OCI-LY7 (cell line): Measurements from ENCODE around the gene SYK. TPM values are rescaled to one million over a fixed set of nuclear protein-coding genes. Genes with fewer than 3 reads are reported as not detected.

Source experiments
- BruUV-seq: library from RNA; stranded (reverse); fragments of 400-500 nt; replicated peaks from 2 replicates; lab custom pipeline; 2021; lab: Mats Ljungman, UMichigan
- CTCF ChIA-PET: fragments of 300-600 bp; sonication (Branson Sonifier 250); formaldehyde crosslinking; loops from one replicate; lab custom pipeline; 2022; ENCODE audit warnings: antibody characterized with exemption; ENCODE audit not compliant: unreplicated experiment; lab: Charles Lee
- POLR2A ChIA-PET: fragments of 300-600 bp; sonication (Branson Sonifier 250); formaldehyde crosslinking; loops from one replicate; lab custom pipeline; 2022; ENCODE audit warnings: antibody characterized with exemption; lab: Charles Lee
- DNase-seq: peaks from one replicate; pipeline ENCODE4 v3.0.0-alpha.2; 2015; ENCODE audit warnings: low spot score
- H2AFZ ChIP-seq: fragments of 200-600 bp; sonication (generic), shearing (Covaris generic); 2 replicates; pipeline ENCODE4 v1.6.1; 2014; ENCODE audit warnings: mild to moderate bottlenecking, antibody characterized with exemption, low read length, moderate library complexity
- H3K27ac ChIP-seq: fragments of 200-600 bp; sonication (generic); 2 replicates; pipeline ENCODE4 v1.5.1; 2014; ENCODE audit warnings: mixed run types, low read depth, mild to moderate bottlenecking, moderate library complexity, low read length, inconsistent platforms; ENCODE audit not compliant: poor library complexity, severe bottlenecking
- H3K36me3 ChIP-seq: fragments of 200-600 bp; sonication (generic); 2 replicates; pipeline ENCODE4 v1.6.1; 2014; ENCODE audit warnings: mild to moderate bottlenecking, antibody characterized with exemption, low read length, moderate library complexity, mixed read lengths; ENCODE audit not compliant: insufficient read depth
- H3K4me1 ChIP-seq: fragments of 200-600 bp; sonication (generic); 2 replicates; pipeline ENCODE4 v1.5.1; 2014; ENCODE audit warnings: mild to moderate bottlenecking, low read length; ENCODE audit not compliant: insufficient read depth, poor library complexity, severe bottlenecking
- H3K4me2 ChIP-seq: fragments of 200-600 bp; sonication (generic); 2 replicates; pipeline ENCODE4 v1.6.1; 2014; ENCODE audit warnings: mild to moderate bottlenecking, low read length
- H3K4me3 ChIP-seq: fragments of 200-600 bp; sonication (generic); 2 replicates; pipeline ENCODE4 v1.5.1; 2014; ENCODE audit warnings: mild to moderate bottlenecking, low read depth, low read length; ENCODE audit not compliant: poor library complexity, severe bottlenecking
- H3K79me2 ChIP-seq: fragments of 200-600 bp; sonication (generic); 2 replicates; pipeline ENCODE4 v1.6.1; 2016; ENCODE audit warnings: low read depth, mild to moderate bottlenecking, low read length, moderate library complexity, mixed read lengths; ENCODE audit not compliant: insufficient read depth
- H3K9me2 ChIP-seq: fragments of 200-600 bp; sonication (generic); 2 replicates; pipeline ENCODE4 v1.6.1; 2016; ENCODE audit warnings: mild to moderate bottlenecking, low read length, mixed read lengths; ENCODE audit not compliant: insufficient read depth
- H3K9me3 ChIP-seq: fragments of 200-600 bp; sonication (generic); 2 replicates; pipeline ENCODE4 v1.6.1; 2014; ENCODE audit warnings: mild to moderate bottlenecking, mixed run types, low read length, mixed read lengths
- H4K20me1 ChIP-seq: fragments of 200-600 bp; sonication (generic); 2 replicates; pipeline ENCODE4 v1.6.1; 2014; ENCODE audit warnings: mild to moderate bottlenecking, antibody characterized with exemption, low read length, moderate library complexity, mixed read lengths; ENCODE audit not compliant: insufficient read depth
- CTCF ChIP-seq: fragments of 200-600 bp; sonication (generic); conservative IDR thresholded peaks from 2 replicates; pipeline ENCODE4 v1.5.1; 2014; ENCODE audit warnings: mild to moderate bottlenecking, antibody characterized with exemption, low read length, moderate library complexity, mixed read lengths
- EZH2phosphoT487 ChIP-seq: fragments of 200-600 bp; sonication (generic); IDR thresholded peaks from 2 replicates; pipeline ENCODE4 v1.6.1; 2018; ENCODE audit warnings: low read depth, borderline replicate concordance, mild to moderate bottlenecking, mixed run types, antibody characterized with exemption, low read length, moderate library complexity, mixed read lengths
- intact Hi-C: fragments of 100-400 bp; cut with micrococcal nuclease; formaldehyde crosslinking; loops from one replicate; pipeline ENCODE4 v1.10.0; 2022; ENCODE audit not compliant: unreplicated experiment
- total RNA-seq, 2 experiments: library from RNA; depleted of rRNA in 1 of 2; stranded (reverse); fragments of >200 nt in 1 of 2; shearing (Covaris generic) in 1 of 2; gene quantifications; 2 replicates each; pipeline ENCODE4 v1.2.3, GENCODE V29; 2014 to 2022

Gene SYK
- total RNA-seq, 2 experiments from 2014 or later = 112 to 175 TPM

GRCh38 chr9:90844326-90844725 is 42.7 kb downstream of the SYK start:
- no peak overlapping the region for H3K27ac ChIP-seq
- no peaks in the 10 kb centered on the region for H3K9me3 ChIP-seq
- H3K9me2 ChIP-seq = no peaks in the 10 kb centered on the region
- H3K4me1 ChIP-seq = peaks cover 20% of the 10 kb centered on the region
- DNase-seq = no peak
- peaks cover 98% of the 10 kb centered on the region for H3K36me3 ChIP-seq
- no peak for TF ChIP-seq CTCF
- intact Hi-C loops = no loop called here
- H3K4me3 ChIP-seq = no peak overlapping the region
- BruUV-seq = no TSS peak
- ChIA-PET POLR2A (no interaction called here), CTCF (no interaction called here)
- H4K20me1 ChIP-seq = 0 out of 2 replicates have a peak, but pooled peaks cover 4% of the 10 kb centered on the region
- no peak overlapping the region for H2AFZ ChIP-seq
- peaks cover 36% of the 10 kb centered on the region; the same call in 1 of the 2 replicates for H3K79me2 ChIP-seq
- no peak overlapping the region for H3K4me2 ChIP-seq

GRCh38 chr9:90846770-90847419 is 45.3 kb downstream of the SYK start:
- no peak overlapping the region for H3K4me2 ChIP-seq
- H3K36me3 ChIP-seq = peaks cover 95% of the 10 kb centered on the region
- ChIA-PET POLR2A (interaction anchor here (1.2 kb wide), 1 partner anchor 40 kb away, joined by 3 read pairs; no protein-coding TSS in a partner anchor), CTCF (no interaction called here)
- BruUV-seq = no TSS peak
- no peaks in the 10 kb centered on the region for H3K9me2 ChIP-seq
- no peak overlapping the region for H3K27ac ChIP-seq
- no peak overlapping the region for H3K4me3 ChIP-seq
- no peak for DNase-seq
- no peak for TF ChIP-seq EZH2phosphoT487
- no peak for TF ChIP-seq CTCF
- peaks cover 14% of the 10 kb centered on the region for H3K4me1 ChIP-seq
- intact Hi-C loops = no loop called here
- H2AFZ ChIP-seq = no peak overlapping the region
- H4K20me1 ChIP-seq = 0 out of 2 replicates have a peak, but pooled peaks cover 4% of the 10 kb centered on the region
- H3K9me3 ChIP-seq = no peaks in the 10 kb centered on the region
- peaks cover 13% of the 10 kb centered on the region; the same call in 1 of the 2 replicates for H3K79me2 ChIP-seq

GRCh38 chr9:90847971-90848370 is 46.4 kb downstream of the SYK start:
- Histone ChIP-seq H3K79me2 (peaks cover 6% of the 10 kb centered on the region; the same call in 1 of the 2 replicates), H3K4me1 (peaks cover 3% of the 10 kb centered on the region), H3K27ac (no peak overlapping the region), H3K9me3 (no peaks in the 10 kb centered on the region), H3K4me3 (no peak overlapping the region), H3K4me2 (no peak overlapping the region), H2AFZ (no peak overlapping the region), H3K9me2 (no peaks in the 10 kb centered on the region), H3K36me3 (peaks cover 96% of the 10 kb centered on the region), H4K20me1 (0 out of 2 replicates have a peak, but pooled peaks cover 4% of the 10 kb centered on the region)
- ChIA-PET CTCF (no interaction called here), POLR2A (interaction anchor here (1.2 kb wide), 1 partner anchor 41 kb away, joined by 3 read pairs; no protein-coding TSS in a partner anchor)
- intact Hi-C loops = no loop called here
- DNase-seq = no peak
- TF ChIP-seq CTCF (no peak), EZH2phosphoT487 (no peak)
- no TSS peak for BruUV-seq
